Thyroid gland (tissue), 4 donors: ENCODE data around the gene CAMSAP2.
"Not testable (repeated sequence)": the region's sequence is repeated elsewhere in the genome, so short reads cannot be mapped to it uniquely, and the experiment has no call there.

Experiments
- POLR2A ChIP-seq, 2 donors: fragments of 450-650 bp; IDR thresholded peaks; one replicate each; pipeline ENCODE4 v1.6.1; 2017; ENCODE audit warnings: antibody characterized with exemption in 2 of 2, mild to moderate bottlenecking in 2 of 2, moderate library complexity in 1 of 2
- TF ChIP-seq, protein P1 (sequence below), 6 experiments: fragments of 200-600 bp in 3 of 6; fragments of 450-650 bp in 3 of 6; sonication (generic) in 3 of 6; IDR thresholded peaks; one replicate each; pipeline ENCODE4 v1.5.1; 2016 to 2019; ENCODE audit warnings: antibody characterized with exemption in 6 of 6, mild to moderate bottlenecking in 2 of 6, inconsistent platforms in 1 of 6, moderate library complexity in 1 of 6

DNA sequence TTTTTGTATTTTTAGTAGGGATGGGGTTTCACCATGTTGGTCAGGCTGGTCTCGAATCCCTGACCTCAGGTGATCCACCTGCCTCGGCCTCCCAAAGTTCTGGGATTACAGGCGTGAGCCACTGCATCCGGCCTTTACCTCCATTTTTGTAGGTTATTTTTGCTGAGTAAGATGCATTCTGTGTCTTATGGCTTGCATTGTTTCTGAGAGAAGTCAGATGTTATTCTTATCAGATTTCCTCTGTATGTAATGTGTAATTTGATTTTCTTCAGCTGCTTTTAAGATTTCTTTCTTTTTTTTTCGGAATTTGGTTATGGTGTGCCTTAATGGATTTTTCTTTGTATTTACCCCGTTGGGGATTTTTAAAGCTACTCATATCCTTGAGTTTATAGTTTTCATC, 52.3 kb downstream of the CAMSAP2 start:
- TF ChIP-seq, protein P1, sequence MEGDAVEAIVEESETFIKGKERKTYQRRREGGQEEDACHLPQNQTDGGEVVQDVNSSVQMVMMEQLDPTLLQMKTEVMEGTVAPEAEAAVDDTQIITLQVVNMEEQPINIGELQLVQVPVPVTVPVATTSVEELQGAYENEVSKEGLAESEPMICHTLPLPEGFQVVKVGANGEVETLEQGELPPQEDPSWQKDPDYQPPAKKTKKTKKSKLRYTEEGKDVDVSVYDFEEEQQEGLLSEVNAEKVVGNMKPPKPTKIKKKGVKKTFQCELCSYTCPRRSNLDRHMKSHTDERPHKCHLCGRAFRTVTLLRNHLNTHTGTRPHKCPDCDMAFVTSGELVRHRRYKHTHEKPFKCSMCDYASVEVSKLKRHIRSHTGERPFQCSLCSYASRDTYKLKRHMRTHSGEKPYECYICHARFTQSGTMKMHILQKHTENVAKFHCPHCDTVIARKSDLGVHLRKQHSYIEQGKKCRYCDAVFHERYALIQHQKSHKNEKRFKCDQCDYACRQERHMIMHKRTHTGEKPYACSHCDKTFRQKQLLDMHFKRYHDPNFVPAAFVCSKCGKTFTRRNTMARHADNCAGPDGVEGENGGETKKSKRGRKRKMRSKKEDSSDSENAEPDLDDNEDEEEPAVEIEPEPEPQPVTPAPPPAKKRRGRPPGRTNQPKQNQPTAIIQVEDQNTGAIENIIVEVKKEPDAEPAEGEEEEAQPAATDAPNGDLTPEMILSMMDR (IDR thresholded peaks at IDR 0.05) = not testable (repeated sequence)
- not testable (repeated sequence) for TF ChIP-seq POLR2A (IDR thresholded peaks at IDR 0.05)
